Bronchial epithelial cell (primary cell): ENCODE results near the gene RBM38. TPM values are rescaled to one million over a fixed set of nuclear protein-coding genes. Genes with fewer than 3 reads are reported as not detected.

ENCODE experiments used
- DNase-seq: peaks from one replicate; pipeline ENCODE4 v3.0.0-alpha.2; 2010; ENCODE audit warnings: low read depth
- FAIRE-seq: peaks from 2 replicates; lab custom pipeline; 2011; peaks lifted over from hg19 to GRCh38; lab: Jason Lieb, UNC
- H3K27me3 ChIP-seq: 2 replicates; pipeline ENCODE4 v1.5.1; 2011; ENCODE audit warnings: low read length; ENCODE audit not compliant: control insufficient read depth, insufficient read depth
- H3K36me3 ChIP-seq: 2 replicates; pipeline ENCODE4 v1.5.1; 2011; ENCODE audit warnings: low read length; ENCODE audit not compliant: control insufficient read depth, insufficient read depth
- H3K4me3 ChIP-seq: 2 replicates; pipeline ENCODE4 v1.5.1; 2011; ENCODE audit warnings: mild to moderate bottlenecking, low read depth, low read length, control low read depth
- CTCF ChIP-seq: IDR thresholded peaks from 2 replicates; pipeline ENCODE4 v1.5.1; 2011; ENCODE audit warnings: mild to moderate bottlenecking, moderate library complexity, low read length, control low read depth, inconsistent platforms; ENCODE audit not compliant: insufficient read depth, severe bottlenecking
- total RNA-seq: library from RNA; depleted of rRNA; stranded (reverse); fragments of >200 nt; gene quantifications from 2 replicates; pipeline ENCODE4 v1.2.1, GENCODE V29; 2014

The RBM38 gene
- total RNA-seq, 1 donor from 2014 or later = 6.8 TPM

DNA sequence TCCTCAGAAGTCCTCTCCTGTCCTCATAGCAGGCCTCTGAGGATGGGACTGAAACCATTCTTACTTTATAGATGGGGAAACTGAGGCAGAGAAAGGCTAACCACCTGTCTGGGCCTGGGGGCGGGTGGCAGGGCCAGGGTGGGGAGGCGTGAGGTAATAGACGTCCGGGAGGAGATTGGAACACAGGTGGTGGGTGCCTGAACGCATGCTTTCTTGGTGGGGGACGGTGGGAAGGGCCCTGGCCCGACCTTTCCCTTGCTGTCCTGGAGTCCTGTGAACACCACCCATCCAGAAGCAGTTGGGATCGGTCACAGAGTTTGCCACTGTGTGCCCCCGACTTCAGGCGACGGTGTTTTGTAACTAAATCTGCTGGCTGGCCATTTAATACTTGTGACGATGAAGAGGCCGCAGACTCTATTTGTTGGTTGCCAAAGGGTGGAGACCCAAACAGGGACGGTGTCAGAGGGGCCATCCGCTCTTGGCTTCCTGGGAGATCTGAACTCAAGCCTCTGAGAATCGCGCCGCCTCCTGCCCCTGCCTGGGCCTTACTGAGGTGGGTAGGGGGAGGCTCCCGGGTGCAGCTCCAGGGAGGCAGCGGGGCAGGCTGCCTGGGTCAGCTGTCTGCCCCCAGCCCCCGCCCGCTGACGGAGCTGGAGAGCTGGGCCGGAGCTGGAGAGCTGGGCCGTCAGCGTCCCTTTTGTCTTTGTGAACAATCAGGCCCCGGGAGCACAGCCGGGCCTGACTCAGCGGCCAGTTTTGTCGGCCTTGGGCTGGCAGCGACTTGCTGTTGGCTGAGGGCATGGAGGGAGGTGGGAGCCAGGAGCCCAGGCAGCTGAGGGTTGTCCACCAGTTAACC is 4.1 kb downstream of the RBM38 start:
- DNase-seq = peak; percentile 53
- FAIRE-seq = no peak
- no peak overlapping the region for H3K4me3 ChIP-seq

GRCh38 chr20:57396212-57396983 is 5.2 kb downstream of the RBM38 start:
- Histone ChIP-seq H3K27me3 (no peaks in the 10 kb centered on the region), H3K36me3 (peaks cover 13% of the 10 kb centered on the region), H3K4me3 (no peak overlapping the region)
- no peak for TF ChIP-seq CTCF
- no peak for DNase-seq
- no peak for FAIRE-seq

More for the DNA sequence above, 4.1 kb downstream of the RBM38 start:
- Histone ChIP-seq H3K36me3 (peaks cover 10% of the 10 kb centered on the region), H3K27me3 (no peaks in the 10 kb centered on the region)
- TF ChIP-seq CTCF = no peak

GRCh38 chr20:57396984-57397692 is 5.9 kb downstream of the RBM38 start:
- Histone ChIP-seq H3K4me3 (no peak overlapping the region), H3K27me3 (no peaks in the 10 kb centered on the region), H3K36me3 (peaks cover 15% of the 10 kb centered on the region)
- TF ChIP-seq CTCF = no peak
- FAIRE-seq (no peak), DNase-seq (no peak)

DNA sequence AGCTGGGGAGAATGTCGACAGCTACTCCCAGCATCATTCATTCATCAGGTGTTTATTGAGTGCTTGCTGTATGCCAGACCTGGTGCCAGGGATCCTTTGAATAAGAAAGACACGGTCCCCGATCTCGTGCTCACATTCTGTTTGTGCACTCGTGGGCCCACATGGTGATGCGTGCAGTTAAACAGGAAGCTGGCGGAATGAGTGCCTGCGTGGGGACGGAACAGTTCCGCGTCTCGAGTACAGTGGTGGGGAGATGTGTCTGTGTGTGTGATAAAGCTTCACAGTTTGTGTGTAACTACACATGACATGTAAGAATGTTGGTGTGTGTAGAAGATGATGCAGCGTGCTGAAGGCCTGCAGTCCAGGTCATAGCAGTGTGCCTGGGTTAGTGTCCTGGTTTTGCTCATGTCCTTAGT is 6.5 kb downstream of the RBM38 start:
- DNase-seq (no peak), FAIRE-seq (peak; percentile 99)
- Histone ChIP-seq H3K27me3 (no peaks in the 10 kb centered on the region), H3K4me3 (no peak overlapping the region), H3K36me3 (peaks cover 19% of the 10 kb centered on the region)
- TF ChIP-seq CTCF = no peak

DNA sequence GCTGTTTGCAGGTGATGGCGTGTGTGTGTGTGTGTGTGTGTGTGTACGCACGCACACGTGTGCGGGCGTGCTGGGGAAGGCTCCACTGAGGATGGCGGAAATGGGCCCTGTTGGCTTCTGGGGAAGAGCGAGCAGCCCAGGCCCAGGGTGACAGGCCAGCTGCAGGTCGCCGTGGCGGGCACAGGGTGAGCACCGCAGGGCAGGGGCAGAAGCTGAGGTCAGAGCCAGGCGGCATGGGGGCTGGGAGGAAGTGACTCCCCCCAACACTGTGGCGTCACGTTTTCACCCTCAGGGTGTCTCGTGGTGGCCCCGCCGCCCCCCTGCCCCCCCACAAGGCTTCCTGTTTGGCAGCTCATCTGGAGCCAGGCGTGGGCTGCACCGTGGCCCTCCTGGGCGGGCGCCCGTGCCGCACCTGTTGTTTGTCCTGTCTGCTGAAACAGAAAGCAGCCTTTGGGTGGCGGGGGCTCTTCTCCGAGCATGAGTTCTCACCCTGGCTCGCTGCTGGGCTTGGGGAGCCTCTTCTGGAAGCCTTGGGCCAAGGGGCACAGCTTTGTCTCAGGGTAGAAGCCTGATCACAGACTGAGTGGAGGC is 7.1 kb downstream of the RBM38 start:
- H3K36me3 ChIP-seq = peaks cover 20% of the 10 kb centered on the region

More for the DNA sequence above, 7.1 kb downstream of the RBM38 start:
- Histone ChIP-seq H3K4me3 (no peak overlapping the region), H3K27me3 (no peaks in the 10 kb centered on the region)
- DNase-seq (no peak), FAIRE-seq (no peak)
- TF ChIP-seq CTCF = no peak
